ENCODE measurements around the gene ABCB11.

Gene ABCB11

GRCh38 chr2:169035887-169036286 lies 4.8 kb upstream of the ABCB11 start:
- no peak for TF ChIP-seq TAF1 (IDR thresholded peaks at IDR 0.05; ENCODE audit: borderline replicate concordance, insufficient read depth, low read length)
- TF ChIP-seq POLR2AphosphoS5 (IDR thresholded peaks at IDR 0.05; ENCODE audit: low read depth, low read length), result no peak
- no peak for TF ChIP-seq REST (IDR thresholded peaks at IDR 0.05; ENCODE audit: insufficient read depth in 1 of 2, low read depth in 2 of 2, low read length in 2 of 2)

GRCh38 chr2:169034984-169035544 lies 3.9 kb upstream of the ABCB11 start:
- TF ChIP-seq POLR2AphosphoS5 (IDR thresholded peaks at IDR 0.05; ENCODE audit: low read depth, low read length), result no peak
- no peak for TF ChIP-seq TAF1 (IDR thresholded peaks at IDR 0.05; ENCODE audit: borderline replicate concordance, insufficient read depth, low read length)
- no peak for TF ChIP-seq FOXP2 (optimal IDR thresholded peaks at IDR 0.05; ENCODE audit: borderline replicate concordance, extremely low read depth, extremely low read length, insufficient read depth)

DNA sequence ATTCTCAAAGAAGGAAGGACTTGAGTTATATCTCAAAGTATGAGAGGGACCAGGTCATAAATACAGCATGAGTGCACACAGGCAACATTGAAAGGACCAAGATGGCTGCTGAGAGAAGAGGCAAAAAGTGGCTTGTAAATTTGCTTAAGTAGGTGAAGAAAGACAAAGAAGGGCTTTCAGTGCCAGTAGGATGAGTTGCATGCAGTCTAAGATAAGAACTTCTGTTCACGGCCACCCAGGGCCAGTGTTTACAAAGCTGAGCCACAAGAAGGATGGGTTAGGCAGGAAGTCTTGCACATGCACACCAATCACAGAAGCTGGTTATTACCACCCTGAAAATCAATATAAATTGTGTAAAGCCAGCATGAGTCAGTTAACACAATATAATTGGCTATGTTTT lies 3.1 kb upstream of the ABCB11 start:
- TF ChIP-seq FOXP2 (optimal IDR thresholded peaks at IDR 0.05; ENCODE audit: borderline replicate concordance, extremely low read depth, extremely low read length, insufficient read depth) (no peak), SIN3A (IDR thresholded peaks at IDR 0.05; ENCODE audit: borderline replicate concordance, insufficient read depth, low read length) (no peak), REST (IDR thresholded peaks at IDR 0.05; ENCODE audit: insufficient read depth in 1 of 2, low read depth in 2 of 2, low read length in 2 of 2) (no peak), POLR2AphosphoS5 (IDR thresholded peaks at IDR 0.05; ENCODE audit: low read depth, low read length) (no peak), TAF1 (IDR thresholded peaks at IDR 0.05; ENCODE audit: borderline replicate concordance, insufficient read depth, low read length) (no peak)

DNA sequence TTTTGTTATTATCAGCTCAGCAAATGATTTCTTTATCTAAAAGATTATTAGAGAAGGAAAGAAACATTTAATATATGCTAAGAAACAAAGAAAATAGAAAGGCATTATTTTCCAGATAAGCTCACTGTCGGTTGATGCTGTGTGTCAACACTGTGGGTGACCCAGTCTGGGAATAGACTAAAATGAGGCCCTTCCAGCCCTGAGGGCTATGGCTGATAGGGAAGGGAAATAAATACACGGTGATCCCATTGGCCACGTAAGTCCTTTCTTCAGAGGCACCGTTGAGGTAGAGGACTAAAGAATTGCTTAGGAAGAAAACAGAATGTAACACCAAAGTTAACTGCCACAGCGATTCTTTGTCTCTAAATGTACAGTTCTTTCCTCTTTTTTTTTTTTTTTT lies 1.8 kb downstream of the ABCB11 start:
- TF ChIP-seq SIN3A (IDR thresholded peaks at IDR 0.05; ENCODE audit: borderline replicate concordance, insufficient read depth, low read length), result no peak
- no peak for TF ChIP-seq TAF1 (IDR thresholded peaks at IDR 0.05; ENCODE audit: borderline replicate concordance, insufficient read depth, low read length)
- no peak for TF ChIP-seq REST (IDR thresholded peaks at IDR 0.05; ENCODE audit: insufficient read depth in 1 of 2, low read depth in 2 of 2, low read length in 2 of 2)
- no peak for TF ChIP-seq POLR2AphosphoS5 (IDR thresholded peaks at IDR 0.05; ENCODE audit: low read depth, low read length)
- no peak for TF ChIP-seq FOXP2 (optimal IDR thresholded peaks at IDR 0.05; ENCODE audit: borderline replicate concordance, extremely low read depth, extremely low read length, insufficient read depth)

DNA sequence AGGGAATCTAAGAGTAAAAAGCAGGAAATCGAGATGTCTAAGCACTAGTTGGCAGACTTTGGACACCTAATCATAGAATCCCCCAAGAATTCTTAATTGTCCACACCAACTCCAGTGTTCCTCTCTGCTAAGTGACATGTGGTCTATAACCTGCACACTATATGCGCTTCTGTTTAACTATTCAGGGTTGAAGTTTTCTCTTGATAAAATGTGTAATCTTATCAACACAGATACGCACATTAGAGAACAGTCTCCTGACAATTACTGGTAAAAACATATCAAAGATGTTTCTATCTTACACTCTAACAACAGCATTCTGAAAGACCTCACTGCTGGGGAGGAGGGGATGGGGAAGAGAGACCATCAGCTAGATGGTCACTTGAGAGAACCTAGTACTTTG lies 3.9 kb downstream of the ABCB11 start:
- no peak for TF ChIP-seq REST (IDR thresholded peaks at IDR 0.05; ENCODE audit: insufficient read depth in 1 of 2, low read depth in 2 of 2, low read length in 2 of 2)
- TF ChIP-seq FOXP2 (optimal IDR thresholded peaks at IDR 0.05; ENCODE audit: borderline replicate concordance, extremely low read depth, extremely low read length, insufficient read depth), result no peak
